GM19025 (cell line): ENCODE data around the gene MSN.

ENCODE experiments used
- ATAC-seq: cut with Tn5 transposase; IDR thresholded peaks from one replicate; pipeline ENCODE4 v1.9.1; 2021; ENCODE audit warnings: mild to moderate bottlenecking, low read depth, moderate library complexity; ENCODE audit not compliant: unreplicated experiment

MSN gene

DNA sequence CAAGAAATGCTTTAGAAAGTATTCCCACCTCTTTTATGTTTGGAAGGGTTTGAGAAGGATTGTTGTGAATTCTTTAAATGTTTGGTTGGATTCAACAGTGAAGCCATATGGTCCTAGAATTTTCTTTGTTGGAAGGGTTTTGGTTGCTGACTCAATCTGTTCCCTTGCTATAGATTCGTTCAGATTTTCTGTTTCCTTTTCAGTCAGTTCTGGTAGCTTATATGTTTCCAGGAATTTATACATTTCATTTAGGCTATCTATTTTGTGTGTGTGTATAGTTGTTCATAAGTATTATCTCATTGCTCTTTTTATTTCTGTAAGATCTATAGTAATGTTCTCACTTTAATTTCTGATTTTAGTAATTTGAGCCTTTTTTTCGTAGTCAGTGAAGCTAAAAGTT, 114.4 kb downstream of the MSN start:
- no peak for ATAC-seq

DNA sequence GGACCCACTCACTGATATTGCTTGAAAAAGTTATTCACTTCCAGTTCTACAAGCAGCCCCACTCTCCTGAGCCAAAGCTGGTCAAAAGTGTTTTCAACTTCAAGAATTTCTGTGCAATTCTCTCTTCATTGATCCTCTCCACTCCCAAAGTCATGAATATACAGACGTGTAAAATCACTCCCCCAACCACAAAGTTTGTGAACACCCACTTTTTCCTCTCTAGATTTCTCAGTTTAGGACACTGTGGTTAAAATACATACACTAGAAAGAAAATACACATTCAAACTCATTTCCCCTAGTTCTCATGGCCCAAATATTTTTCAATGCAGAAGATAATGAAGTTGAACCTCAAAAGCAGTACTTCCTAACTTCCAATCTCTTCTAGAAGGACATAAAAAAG, 116.3 kb downstream of the MSN start:
- no peak for ATAC-seq
